RWPE2 (cell line): ENCODE results near the gene TRIM3.

Experiments used
- ATAC-seq: fragments of 200-7000 bp; cut with Tn5 transposase; 3 replicates; pipeline ENCODE4 v1.9.1; 2021; ENCODE audit warnings: low read depth
- DNase-seq: peaks from one replicate; pipeline ENCODE4 v3.0.0-alpha.2; 2020; ENCODE audit warnings: low spot score
- H3K27ac ChIP-seq: fragments of 450-650 bp; 2 replicates; pipeline ENCODE4 v1.5.1; 2017; ENCODE audit warnings: mild to moderate bottlenecking; ENCODE audit not compliant: poor library complexity, severe bottlenecking
- H3K27me3 ChIP-seq: fragments of 250-450 bp; sonication (Bioruptor Pico); 2 replicates; pipeline ENCODE4 v1.5.1; 2021; ENCODE audit warnings: mild to moderate bottlenecking, moderate library complexity; ENCODE audit not compliant: insufficient read depth, poor library complexity, severe bottlenecking
- H3K36me3 ChIP-seq: fragments of 250-450 bp; sonication (Bioruptor Pico); 2 replicates; pipeline ENCODE4 v1.5.1; 2020; ENCODE audit warnings: low read depth, mild to moderate bottlenecking, moderate library complexity
- H3K4me1 ChIP-seq: fragments of 250-450 bp; sonication (Bioruptor Pico); 2 replicates; pipeline ENCODE4 v1.5.1; 2021; ENCODE audit warnings: mild to moderate bottlenecking, moderate library complexity; ENCODE audit not compliant: insufficient read depth, poor library complexity, severe bottlenecking
- H3K4me3 ChIP-seq: fragments of 250-450 bp; sonication (Bioruptor Pico); 2 replicates; pipeline ENCODE4 v1.5.1; 2021; ENCODE audit warnings: mild to moderate bottlenecking, moderate library complexity; ENCODE audit not compliant: severe bottlenecking
- H3K9me3 ChIP-seq: fragments of 250-450 bp; sonication (Bioruptor Pico); 2 replicates; pipeline ENCODE4 v1.5.1; 2021; ENCODE audit warnings: mild to moderate bottlenecking, moderate library complexity; ENCODE audit not compliant: severe bottlenecking
- CTCF ChIP-seq: fragments of 450-650 bp; IDR thresholded peaks from one replicate; pipeline ENCODE4 v1.5.1; 2017; ENCODE audit warnings: mild to moderate bottlenecking, moderate library complexity; ENCODE audit not compliant: poor library complexity, severe bottlenecking

TRIM3 gene

GRCh38 chr11:6505577-6506240, 32.0 kb upstream of the TRIM3 start:
- Histone ChIP-seq H3K27ac (no peak overlapping the region), H3K27me3 (no peaks in the 10 kb centered on the region), H3K4me3 (no peak overlapping the region), H3K4me1 (no peaks in the 10 kb centered on the region), H3K9me3 (no peaks in the 10 kb centered on the region), H3K36me3 (peaks cover 30% of the 10 kb centered on the region)
- ATAC-seq (peak; percentile 83), DNase-seq (no peak)
- TF ChIP-seq CTCF, result peak; percentile 82

- H3K36me3 ChIP-seq, result peaks cover 38% of the 10 kb centered on the region
- no peak for TF ChIP-seq CTCF
Observed at GRCh38 chr11:6504166-6504565, 30.4 kb upstream of the TRIM3 start.

GRCh38 chr11:6502382-6502781, 28.6 kb upstream of the TRIM3 start:
- H3K27me3 ChIP-seq, result no peaks in the 10 kb centered on the region
- H3K4me3 ChIP-seq, result no peak overlapping the region
- no peaks in the 10 kb centered on the region for H3K9me3 ChIP-seq
- no peak for DNase-seq
- no peaks in the 10 kb centered on the region for H3K4me1 ChIP-seq
- no peak for TF ChIP-seq CTCF
- no peak for ATAC-seq
- no peak overlapping the region for H3K27ac ChIP-seq
- peaks cover 41% of the 10 kb centered on the region for H3K36me3 ChIP-seq

More at GRCh38 chr11:6504166-6504565, 30.4 kb upstream of the TRIM3 start:
- no peak overlapping the region for H3K4me3 ChIP-seq
- H3K27me3 ChIP-seq, result no peaks in the 10 kb centered on the region
- DNase-seq, result no peak
- H3K27ac ChIP-seq, result no peak overlapping the region
- no peak for ATAC-seq
- H3K4me1 ChIP-seq, result no peaks in the 10 kb centered on the region
- H3K9me3 ChIP-seq, result no peaks in the 10 kb centered on the region

GRCh38 chr11:6498544-6498943, 24.8 kb upstream of the TRIM3 start:
- TF ChIP-seq CTCF, result no peak
- ATAC-seq, result no peak

GRCh38 chr11:6498121-6498520, 24.4 kb upstream of the TRIM3 start:
- Histone ChIP-seq H3K27ac (no peak overlapping the region), H3K4me3 (no peak overlapping the region), H3K4me1 (no peaks in the 10 kb centered on the region), H3K9me3 (no peaks in the 10 kb centered on the region), H3K27me3 (no peaks in the 10 kb centered on the region), H3K36me3 (peaks cover 47% of the 10 kb centered on the region)
- ATAC-seq (no peak), DNase-seq (no peak)
- no peak for TF ChIP-seq CTCF

More at GRCh38 chr11:6498544-6498943, 24.8 kb upstream of the TRIM3 start:
- Histone ChIP-seq H3K36me3 (peaks cover 47% of the 10 kb centered on the region), H3K27ac (no peak overlapping the region), H3K27me3 (no peaks in the 10 kb centered on the region), H3K4me1 (no peaks in the 10 kb centered on the region), H3K4me3 (no peak overlapping the region), H3K9me3 (no peaks in the 10 kb centered on the region)
- no peak for DNase-seq
